Effector CD8-positive, alpha-beta T cell (primary cell): ENCODE results near the gene PLXDC2.

Source experiments
- DNase-seq: peaks from one replicate; lab custom pipeline; 2025; lab: John Stamatoyannopoulos, UW

The PLXDC2 gene

GRCh38 chr10:19937989-19938388 is 121.8 kb downstream of the PLXDC2 start:
- DNase-seq, result no peak

GRCh38 chr10:19941206-19941880 is 125.1 kb downstream of the PLXDC2 start:
- DNase-seq, result no peak

GRCh38 chr10:19944911-19945663 is 128.9 kb downstream of the PLXDC2 start:
- no peak for DNase-seq

- no peak for DNase-seq
These were observed 130.0 kb downstream of the PLXDC2 start for GRCh38 chr10:19946245-19946644.

GRCh38 chr10:19946791-19947190 is 130.6 kb downstream of the PLXDC2 start:
- no peak for DNase-seq

- DNase-seq, result no peak
These were observed 131.0 kb downstream of the PLXDC2 start for GRCh38 chr10:19947215-19947614.

GRCh38 chr10:19947656-19948055 is 131.4 kb downstream of the PLXDC2 start:
- no peak for DNase-seq

GRCh38 chr10:19952224-19953010 is 136.2 kb downstream of the PLXDC2 start:
- DNase-seq, result no peak

- DNase-seq, result no peak
These were observed 138.4 kb downstream of the PLXDC2 start for GRCh38 chr10:19954601-19955000.

GRCh38 chr10:19956516-19957032 is 140.3 kb downstream of the PLXDC2 start:
- DNase-seq, result no peak

- DNase-seq, result no peak
These were observed 142.6 kb downstream of the PLXDC2 start for GRCh38 chr10:19958787-19959186.

- no peak for DNase-seq
These were observed 145.1 kb downstream of the PLXDC2 start for GRCh38 chr10:19961076-19962053.

GRCh38 chr10:19964625-19965024 is 148.4 kb downstream of the PLXDC2 start:
- DNase-seq, result no peak

- DNase-seq, result no peak
These were observed 150.5 kb downstream of the PLXDC2 start for GRCh38 chr10:19966751-19967150.

- no peak for DNase-seq
These were observed 151.7 kb downstream of the PLXDC2 start for GRCh38 chr10:19967981-19968380.

GRCh38 chr10:19968745-19969144 is 152.5 kb downstream of the PLXDC2 start:
- DNase-seq, result no peak

- no peak for DNase-seq
These were observed 154.0 kb downstream of the PLXDC2 start for GRCh38 chr10:19970256-19970655.

- no peak for DNase-seq
These were observed 154.5 kb downstream of the PLXDC2 start for GRCh38 chr10:19970717-19971116.

GRCh38 chr10:19971343-19972052 is 155.3 kb downstream of the PLXDC2 start:
- no peak for DNase-seq

- DNase-seq, result no peak
These were observed 157.9 kb downstream of the PLXDC2 start for GRCh38 chr10:19974138-19974537.

GRCh38 chr10:19974554-19974953 is 158.3 kb downstream of the PLXDC2 start:
- DNase-seq, result no peak
